HG03469 (cell line): ENCODE data around the gene PLA2G2C.
"Not testable (repeated sequence)": the region's sequence is repeated elsewhere in the genome, so short reads cannot be mapped to it uniquely, and the experiment has no call there.

Experiments
- ATAC-seq: cut with Tn5 transposase; IDR thresholded peaks from one replicate; pipeline ENCODE4 v1.9.1; 2021; ENCODE audit warnings: mild to moderate bottlenecking, moderate library complexity, moderate number of reproducible peaks; ENCODE audit not compliant: unreplicated experiment

PLA2G2C gene

DNA sequence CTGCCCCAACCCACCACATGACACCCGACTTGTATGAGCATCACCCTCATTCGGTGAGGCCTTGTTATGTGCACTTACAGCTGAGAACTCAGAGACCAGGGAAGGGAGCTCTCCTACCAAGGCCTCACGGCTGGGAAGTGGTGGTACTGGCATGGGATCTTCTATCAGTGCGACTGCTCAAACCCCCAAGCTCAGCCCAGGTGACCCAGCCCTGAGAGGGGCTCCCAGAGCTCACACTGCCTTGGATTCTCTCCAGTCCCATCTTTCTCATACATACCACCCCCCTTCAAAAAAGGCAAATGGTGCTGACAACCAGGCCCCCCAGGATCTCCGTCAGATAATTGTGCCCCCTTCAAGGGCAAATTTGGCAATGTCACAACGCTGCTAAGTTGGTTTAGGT, 48.0 kb downstream of the PLA2G2C start:
- no peak for ATAC-seq

DNA sequence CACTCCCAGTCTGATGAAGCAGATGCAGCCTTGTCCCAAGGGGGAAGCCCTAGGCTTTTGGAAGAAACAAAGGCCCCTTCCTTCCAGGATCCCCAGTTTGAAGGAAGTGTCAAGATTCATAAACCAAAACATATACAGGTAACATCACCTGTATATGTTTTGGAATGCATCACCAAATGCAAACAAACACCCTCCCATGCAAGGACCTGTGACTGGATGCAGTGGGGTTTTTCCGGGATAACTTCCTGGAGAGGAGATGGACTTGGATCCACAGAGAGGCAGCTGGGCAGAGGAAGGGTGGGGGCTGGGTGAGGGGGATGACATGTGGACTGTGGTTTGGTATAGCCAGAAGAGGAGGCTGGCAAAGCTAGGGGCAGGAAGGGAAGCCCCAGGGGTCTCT, 48.7 kb downstream of the PLA2G2C start:
- ATAC-seq, result no peak

DNA sequence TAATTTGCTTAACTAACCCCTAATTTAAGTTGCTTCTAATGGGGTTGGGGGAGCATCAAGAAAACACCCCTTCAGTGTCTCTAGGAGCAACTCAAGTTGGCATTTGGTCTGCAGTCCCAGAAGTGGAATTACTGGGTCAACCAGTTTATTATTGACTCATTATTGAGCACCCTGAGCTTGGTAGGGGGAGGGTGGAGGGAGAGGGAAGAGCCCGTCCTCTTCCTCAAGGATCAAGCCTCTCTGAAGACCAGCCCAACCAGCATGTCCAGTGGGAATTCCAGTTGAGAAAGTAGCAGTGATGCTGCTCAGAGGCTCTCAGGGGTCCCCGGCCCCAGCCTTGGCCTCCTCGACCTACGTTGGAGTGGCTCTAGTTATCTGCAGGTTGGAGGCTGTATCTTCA, 49.3 kb downstream of the PLA2G2C start:
- ATAC-seq, result no peak

DNA sequence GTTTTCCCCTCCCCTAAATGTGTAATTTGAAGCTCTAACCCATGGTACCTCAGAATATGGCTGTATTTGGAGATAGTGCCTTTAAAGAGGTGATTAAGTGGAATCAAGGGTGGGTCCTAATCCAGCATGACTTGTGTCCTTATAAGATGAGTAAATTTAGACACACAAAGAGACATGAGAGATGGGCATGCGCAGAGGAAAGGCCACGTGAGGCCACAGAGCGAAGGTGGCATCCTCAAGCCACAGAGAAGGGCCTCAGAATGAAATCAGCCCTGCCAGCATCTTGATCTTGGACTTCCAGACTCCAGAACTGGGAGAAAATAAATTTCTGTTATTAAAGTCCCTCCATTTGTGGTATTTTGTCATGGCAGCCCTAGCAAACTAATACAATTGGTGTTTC, 50.1 kb downstream of the PLA2G2C start:
- ATAC-seq, result no peak

DNA sequence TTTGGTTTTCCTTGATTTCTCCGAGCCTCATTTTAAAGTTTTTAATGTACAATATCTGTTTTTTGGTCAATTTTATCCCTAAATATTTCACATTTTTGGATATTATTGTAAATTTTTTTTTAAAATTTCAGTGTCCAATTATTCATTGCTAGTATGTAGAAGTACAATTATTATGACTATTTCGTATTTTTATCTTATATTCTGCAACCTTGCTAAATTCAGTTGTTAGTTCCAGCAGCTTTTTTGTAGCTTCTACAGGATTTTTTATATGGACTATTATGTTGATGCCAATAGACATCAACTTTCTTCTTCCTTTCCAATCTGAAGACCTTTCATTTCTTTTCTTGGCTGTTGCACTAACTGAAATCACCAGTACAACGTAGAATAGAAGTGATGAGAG, 51.3 kb downstream of the PLA2G2C start:
- ATAC-seq, result no peak

DNA sequence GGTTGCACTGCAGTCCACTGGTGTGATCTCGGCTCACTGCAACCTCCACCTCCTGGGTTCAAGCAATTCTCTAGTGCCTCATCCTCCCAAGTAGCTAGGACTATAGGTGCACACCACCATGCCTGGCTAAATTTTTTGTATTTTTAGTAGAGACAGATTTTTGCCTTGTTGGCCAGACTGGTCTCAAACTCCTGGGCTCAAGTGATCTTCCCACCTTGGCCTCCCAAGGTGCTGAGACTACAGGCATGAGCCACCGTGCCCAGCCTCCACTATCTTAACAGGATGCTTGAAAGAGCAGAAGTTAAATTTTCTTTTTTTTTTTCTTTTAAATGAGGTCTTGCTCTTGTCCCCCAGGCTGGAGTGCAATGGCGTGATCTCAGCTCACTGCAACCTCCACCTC, 55.8 kb downstream of the PLA2G2C start:
- not testable (repeated sequence) for ATAC-seq

DNA sequence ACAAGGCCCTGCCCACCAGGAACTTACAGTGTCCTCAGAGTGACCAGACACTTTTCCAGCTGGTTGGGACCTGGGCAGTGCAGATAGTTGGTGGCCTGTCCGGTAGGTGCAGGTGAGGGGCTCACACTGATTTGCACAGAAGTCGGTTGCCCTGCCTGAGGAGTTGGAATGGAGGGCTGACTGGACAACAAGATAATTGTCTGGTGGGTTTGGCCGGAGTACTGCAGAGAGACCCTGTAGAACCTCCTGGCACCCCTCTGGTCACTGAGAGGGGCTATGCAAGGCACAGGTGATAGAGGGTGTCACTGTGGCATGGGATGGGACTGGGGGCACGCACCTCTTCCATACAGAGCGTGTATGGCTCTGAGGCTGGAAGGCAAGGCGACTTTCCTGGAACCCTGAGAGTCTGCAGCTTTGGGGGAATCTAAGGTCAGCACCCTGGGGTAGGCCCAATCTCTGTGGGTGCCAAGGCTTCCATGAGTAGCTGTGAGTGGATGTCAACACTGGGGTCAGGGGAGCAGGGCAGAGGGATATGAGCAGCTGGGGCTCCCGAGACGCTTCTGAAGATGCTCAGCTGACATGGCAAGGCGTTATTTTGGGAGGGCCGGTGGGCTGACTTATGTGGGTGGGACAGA, 59.4 kb downstream of the PLA2G2C start:
- no peak for ATAC-seq

DNA sequence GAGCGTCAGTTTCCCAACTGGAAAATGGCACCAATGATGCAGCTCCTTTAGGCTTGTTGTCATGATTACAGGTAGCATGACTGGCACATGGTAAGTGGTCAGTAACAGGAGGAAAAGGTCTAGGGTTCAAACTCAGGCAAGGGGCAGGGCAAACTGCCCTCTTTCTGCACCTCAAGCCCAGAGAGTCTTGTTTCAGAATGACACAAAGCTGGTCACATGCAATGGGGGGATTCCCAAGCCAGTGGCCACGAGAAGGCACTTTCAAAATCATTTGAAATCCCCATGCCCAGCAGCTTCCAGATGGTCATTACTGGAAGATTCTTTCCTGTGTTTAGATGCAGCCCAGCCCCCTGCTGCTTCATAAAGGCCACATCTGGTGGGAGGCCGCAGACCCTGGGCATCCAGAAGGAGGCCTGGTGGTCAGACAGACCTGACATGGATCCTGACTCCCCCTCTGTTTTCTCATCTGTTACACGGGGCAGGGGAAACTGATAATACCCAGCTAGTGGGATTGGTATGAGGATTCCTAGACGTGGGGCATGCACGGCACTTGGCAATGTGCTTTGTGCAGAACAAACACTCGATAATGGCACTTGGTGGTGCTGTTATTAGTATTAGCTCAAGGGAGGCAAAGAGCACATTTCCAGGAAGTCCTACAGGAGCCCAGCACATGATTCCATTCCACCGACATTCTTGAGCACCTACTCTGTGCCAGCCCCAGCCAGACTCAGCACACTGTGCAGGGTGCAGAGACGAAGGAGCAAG, 60.1 kb downstream of the PLA2G2C start:
- ATAC-seq, result no peak

DNA sequence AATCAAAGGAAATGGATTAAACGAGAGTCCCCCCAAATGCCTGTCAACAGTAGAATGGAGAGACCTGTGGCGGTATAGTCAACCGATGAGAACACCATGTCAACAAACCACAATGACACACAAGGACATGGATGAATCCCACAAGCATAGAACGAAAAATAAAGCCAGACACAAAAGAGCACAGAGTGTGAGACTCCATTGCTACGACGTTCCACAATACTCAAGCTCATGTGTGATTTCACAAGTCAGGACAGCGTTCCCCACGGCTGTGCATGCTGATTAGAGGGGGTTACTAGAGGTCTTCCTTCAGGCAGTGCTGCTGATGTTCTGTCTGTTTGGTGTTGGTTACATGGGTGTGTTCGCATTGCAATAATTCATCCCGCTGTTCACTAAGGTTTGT, 61.2 kb downstream of the PLA2G2C start:
- ATAC-seq, result no peak

DNA sequence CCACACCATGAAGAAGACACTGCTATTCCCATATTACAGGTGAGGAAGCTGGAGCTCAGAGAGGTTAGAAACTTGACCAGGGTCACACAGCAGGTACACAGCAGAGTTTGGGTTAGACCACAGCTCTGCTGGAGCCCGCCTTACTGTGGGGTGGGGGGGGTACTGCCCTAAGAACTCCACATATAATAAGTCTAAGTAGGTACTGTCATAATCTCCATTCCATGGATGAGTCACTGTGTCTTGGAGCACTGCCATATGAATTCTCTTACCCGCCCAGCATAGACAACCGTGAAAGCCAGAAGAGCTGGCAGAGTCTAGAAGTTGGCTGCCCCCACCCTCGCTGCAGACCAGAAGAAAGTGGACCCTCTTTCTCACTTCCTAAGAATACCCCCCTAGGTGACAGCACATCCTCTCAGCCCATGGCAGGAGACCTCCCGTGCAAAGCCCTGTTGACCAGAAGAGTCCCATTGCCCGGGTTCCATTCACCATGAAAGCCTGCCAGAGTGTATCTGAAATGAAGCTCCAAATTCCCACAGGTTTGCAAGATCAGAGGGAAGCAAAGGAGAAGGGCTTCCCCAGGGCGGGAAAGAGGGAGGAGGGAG, 61.8 kb downstream of the PLA2G2C start:
- no peak for ATAC-seq

DNA sequence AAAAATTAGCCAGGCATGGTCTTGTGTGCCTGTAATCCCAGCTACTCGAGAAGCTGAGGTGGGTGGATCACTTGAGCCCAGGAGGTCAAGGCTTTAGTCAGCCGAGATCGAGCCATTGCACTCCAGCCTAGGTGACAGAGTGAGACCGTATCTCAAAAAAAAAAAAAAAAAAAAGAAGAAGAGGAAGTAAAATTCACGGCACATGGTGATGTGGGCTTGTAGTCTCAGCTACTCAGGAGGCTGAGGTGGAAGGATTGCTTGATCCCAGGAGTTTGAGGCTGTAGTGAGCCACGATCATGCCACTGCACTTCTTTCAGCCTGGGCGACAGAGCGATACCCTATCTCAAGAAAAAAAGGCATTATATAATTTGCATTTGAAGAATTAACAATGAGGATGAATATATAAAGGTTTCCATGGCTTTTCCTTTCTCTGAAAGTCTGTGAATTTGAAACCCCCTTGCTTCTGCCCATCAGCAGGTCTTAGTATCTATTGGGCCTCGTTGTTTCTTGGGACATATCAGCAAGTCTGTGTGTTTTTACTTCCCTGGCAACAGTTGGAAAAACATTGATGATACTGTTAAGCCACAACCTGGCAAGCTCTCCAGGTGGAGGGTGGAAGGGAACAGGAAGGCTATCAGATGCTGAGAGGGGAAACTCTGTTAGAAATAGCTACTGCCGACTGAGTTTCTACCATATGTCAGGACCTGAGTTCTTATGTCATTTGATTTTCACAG, 62.4 kb downstream of the PLA2G2C start:
- no peak for ATAC-seq

DNA sequence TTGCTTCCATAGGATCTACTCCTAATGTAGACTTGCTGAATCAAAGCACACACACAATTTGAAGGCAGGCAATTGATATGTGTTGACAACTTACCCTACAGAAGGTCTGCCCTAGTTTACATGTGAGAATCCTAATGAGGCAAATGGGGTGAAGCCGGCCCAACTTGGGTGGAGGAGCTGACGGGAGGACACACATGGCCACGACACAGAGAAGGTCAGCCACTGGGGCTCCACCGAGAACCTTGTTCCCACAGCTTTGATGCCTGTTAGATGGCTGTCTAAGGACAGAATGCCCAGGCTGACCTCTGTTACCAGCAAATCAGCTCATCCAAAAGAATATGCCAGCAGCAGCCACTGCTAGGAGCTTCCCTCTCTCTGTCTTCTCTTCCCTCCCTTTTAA, 65.5 kb downstream of the PLA2G2C start:
- no peak for ATAC-seq

DNA sequence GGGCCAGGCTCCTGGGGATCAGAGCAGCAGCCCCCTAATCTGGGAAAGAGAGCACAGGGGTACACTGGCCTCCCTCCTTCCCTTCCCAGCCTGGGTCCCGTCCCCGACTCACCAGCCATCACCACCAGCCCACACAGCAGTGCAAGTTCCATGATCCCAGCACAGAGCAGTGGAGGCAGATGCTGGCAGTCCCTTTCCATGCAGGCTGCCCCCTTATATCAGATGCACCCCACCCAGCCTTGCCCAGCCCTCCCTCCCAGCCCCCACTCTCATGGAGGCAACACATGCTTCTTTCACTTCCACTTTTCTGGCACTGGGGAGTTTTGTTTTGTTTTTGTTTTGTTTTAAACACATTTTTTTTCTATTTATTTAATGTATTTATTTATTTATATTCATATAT, 67.0 kb downstream of the PLA2G2C start, which contains the start of gene PLA2G2D:
PLA2G2D (minus strand) TSS at position 190 of the 400 bp plus-strand sequence; CDS start at position 152, 38 bp downstream.
- no peak for ATAC-seq

DNA sequence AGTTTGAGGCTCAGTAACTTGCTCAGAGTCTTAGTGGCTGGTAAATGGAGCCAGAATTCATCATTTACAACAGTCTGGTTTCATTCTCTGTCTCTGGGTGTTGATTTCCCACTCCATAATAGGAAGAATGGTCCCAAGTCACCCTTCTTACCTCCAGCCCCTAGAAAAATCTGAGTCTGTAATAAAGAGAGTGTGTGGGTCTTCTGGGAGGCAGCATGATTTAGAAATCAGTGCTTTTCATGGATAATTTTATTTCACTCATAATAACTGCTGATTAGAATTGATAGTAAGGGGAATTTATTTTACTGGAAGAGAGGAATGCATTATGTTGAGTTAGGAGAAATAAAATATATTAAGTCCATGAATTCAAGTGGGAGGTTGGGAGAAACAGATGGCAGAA, 69.1 kb downstream of the PLA2G2C start:
- ATAC-seq, result no peak

DNA sequence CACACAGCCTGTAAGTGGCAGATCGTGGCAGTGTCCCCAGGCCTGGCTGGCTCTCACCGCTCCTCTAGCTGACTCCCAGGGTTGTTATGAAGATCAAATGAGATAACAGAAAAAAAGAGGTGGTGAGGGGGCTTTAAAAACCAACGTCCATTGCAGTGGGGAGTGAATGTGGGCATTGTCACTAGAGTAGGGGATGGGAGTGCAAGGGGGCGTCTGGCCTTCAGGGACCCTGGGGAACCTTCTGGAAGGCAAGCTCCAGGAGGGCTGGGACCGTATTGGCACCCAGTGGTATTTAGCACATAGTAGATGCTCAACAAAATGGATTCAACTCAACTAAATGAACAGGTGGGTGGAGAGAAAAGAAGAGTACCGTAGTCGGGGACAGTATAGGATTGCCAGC, 70.4 kb downstream of the PLA2G2C start:
- no peak for ATAC-seq

DNA sequence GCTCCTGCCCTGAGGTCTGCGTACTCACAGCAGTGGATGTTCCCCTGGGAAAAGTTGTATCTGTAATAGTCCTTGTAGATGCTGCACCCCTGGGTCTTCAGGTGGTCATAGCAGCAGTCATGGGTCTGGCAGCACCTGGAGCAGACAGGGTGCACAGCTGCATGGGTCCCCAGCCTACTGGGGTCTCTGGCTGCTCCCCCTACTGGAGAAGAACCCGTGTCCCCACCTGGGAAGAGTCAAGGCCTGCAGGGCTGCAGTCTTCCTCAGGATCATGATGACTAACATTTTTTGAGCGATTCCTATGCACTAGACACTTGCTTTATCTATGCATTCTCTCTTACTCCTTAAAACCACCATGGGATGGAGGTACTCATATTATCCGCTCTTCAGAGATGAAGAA, 70.8 kb downstream of the PLA2G2C start:
- ATAC-seq, result no peak

DNA sequence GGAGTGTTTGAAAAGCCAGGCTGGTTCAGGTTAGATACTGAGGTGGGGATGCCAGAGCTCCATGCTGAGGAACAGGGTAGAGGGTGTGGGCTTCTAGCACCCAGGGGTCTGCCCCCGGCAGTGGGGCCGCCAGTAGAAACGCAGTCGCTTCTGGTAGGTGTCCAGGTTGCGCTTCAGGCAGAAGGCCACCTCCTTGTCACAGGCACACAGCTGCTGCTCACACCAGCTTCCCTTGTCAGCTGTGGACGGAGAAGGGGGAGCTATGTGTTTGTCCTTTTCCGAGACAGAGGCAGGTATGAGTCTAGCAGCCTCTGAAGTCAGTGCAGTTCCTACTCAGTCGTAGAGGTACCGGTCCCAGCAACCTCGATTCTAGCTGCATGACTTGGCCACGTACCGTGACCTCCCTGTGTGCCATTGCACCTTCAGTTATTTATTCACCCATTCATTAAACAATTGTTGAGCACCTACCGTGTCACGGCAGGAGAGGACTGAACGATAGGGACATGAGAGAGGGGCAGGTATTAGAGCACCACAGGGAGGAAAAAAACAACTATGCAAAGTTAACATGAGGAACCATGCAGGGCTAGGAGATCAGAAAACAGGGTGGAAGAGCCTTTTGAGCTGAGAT, 72.2 kb downstream of the PLA2G2C start:
- ATAC-seq, result no peak
